GM12801 (cell line): Measurements from ENCODE around the gene USP1.

ENCODE experiments used
- TF ChIP-seq, protein P1 (sequence below): IDR thresholded peaks from one replicate; pipeline ENCODE4 v1.5.1; 2011; ENCODE audit warnings: control low read depth; ENCODE audit not compliant: insufficient read length; ENCODE audit errors: extremely low read depth

USP1 gene

DNA sequence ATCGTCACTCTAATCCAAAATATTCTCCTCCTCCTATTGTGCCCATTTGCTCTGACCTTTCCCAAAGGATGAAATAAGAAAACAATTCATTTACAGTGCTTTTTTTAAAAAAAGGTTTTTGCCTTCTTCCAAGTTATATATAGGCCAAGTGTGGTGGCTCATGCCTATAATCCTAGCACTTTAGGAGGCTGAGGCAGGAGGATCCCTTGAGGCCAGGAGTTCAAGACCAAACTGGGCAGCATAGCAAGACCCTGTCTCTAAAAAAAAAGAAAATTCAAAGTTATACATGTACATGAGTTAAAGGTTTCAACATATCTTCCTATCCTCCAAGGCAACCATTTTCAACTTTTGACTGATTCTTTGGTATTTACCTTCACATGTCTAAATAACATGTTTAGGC is 10.1 kb upstream of the USP1 start:
- TF ChIP-seq, protein P1, sequence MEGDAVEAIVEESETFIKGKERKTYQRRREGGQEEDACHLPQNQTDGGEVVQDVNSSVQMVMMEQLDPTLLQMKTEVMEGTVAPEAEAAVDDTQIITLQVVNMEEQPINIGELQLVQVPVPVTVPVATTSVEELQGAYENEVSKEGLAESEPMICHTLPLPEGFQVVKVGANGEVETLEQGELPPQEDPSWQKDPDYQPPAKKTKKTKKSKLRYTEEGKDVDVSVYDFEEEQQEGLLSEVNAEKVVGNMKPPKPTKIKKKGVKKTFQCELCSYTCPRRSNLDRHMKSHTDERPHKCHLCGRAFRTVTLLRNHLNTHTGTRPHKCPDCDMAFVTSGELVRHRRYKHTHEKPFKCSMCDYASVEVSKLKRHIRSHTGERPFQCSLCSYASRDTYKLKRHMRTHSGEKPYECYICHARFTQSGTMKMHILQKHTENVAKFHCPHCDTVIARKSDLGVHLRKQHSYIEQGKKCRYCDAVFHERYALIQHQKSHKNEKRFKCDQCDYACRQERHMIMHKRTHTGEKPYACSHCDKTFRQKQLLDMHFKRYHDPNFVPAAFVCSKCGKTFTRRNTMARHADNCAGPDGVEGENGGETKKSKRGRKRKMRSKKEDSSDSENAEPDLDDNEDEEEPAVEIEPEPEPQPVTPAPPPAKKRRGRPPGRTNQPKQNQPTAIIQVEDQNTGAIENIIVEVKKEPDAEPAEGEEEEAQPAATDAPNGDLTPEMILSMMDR: no peak

DNA sequence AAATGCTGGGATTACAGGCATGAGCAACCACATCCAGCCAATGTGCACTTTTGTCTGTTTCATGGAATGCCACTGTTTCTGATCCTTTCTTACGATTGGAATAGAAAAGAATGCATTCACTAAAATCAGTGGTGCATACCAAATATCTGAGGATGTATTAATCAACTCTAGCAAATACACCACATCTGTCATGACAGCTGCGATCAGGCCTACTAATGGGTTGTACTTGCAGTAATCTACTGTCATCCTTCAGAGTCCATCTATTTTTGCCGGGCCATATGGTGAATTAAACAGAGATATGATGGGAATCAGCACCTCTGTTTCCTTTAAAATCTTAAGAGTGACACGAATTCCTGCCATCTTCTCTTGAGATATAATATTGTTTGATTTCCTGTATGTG is 8.5 kb upstream of the USP1 start:
- TF ChIP-seq, protein P1: no peak

DNA sequence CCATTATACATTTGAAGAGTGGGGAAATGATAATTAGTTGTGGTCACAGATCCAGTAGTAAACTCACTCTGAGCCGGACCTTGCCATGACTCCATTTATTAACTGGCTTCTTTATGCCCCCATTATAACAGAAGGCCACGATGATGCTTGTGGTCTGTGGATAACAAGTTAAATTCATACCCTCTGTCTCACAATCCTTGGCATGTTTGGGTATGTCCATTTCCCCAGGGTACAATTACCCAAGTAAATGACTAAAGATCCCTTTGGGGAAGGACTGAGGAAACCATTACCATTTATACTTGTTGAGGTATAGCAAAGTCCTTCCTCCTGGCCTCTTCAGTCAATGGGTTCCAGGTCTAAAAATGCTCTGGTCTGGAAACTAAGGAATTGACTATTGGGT is 7.3 kb upstream of the USP1 start:
- TF ChIP-seq, protein P1: no peak

DNA sequence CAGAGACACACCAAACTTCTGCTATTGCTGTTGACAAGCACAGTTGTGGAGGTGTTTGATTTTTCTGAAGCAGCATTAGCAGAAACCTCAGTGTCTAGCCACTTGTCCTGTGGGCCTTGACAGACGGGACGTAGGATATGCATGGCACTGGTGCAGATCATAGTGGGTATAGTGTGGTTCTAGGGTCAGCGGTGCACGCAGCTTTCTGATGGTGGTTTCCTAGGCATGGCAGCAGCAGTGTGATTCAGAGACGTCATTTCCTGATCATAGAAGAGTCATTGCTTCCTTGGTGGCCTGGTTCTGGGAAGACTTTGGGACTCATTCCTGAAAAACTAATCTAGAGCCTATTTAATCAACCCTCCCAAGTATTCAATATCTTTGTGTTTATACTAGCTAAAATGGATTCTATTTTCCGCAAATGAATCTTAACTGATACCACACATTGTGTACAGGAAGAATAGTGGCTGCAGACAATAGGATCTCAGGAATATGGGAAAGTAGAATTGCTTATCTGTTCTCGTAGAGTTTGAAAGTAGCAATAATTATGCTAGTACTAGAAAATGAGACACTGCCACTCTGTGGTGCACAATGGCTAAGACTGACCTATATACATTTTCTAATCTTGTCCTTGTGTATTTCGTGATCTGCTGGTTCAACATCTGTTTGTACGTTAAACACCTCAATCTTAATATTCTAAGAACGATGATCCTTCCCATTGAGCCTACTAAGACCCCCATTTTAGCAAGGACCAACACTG is 2.8 kb upstream of the USP1 start:
- TF ChIP-seq, protein P1: no peak

DNA sequence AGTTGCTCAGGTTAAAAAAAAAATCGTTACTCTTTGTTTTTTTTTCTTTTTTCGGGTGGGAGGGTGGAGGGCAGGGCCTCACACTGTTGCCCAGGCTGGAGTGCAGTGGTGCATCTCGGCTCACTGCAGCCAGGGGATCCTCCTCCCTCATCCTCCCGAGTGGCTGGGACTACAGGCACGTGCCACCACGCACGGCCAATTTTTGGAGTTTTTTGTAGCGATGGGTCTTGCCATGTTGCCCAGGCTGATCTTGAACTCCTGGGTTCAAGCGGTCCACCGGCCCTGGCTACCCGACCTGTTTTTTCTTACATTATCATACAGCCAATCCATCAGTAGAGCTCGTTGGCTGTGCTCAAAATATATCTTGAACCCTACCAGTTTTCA is 2.2 kb upstream of the USP1 start:
- TF ChIP-seq, protein P1: no peak

DNA sequence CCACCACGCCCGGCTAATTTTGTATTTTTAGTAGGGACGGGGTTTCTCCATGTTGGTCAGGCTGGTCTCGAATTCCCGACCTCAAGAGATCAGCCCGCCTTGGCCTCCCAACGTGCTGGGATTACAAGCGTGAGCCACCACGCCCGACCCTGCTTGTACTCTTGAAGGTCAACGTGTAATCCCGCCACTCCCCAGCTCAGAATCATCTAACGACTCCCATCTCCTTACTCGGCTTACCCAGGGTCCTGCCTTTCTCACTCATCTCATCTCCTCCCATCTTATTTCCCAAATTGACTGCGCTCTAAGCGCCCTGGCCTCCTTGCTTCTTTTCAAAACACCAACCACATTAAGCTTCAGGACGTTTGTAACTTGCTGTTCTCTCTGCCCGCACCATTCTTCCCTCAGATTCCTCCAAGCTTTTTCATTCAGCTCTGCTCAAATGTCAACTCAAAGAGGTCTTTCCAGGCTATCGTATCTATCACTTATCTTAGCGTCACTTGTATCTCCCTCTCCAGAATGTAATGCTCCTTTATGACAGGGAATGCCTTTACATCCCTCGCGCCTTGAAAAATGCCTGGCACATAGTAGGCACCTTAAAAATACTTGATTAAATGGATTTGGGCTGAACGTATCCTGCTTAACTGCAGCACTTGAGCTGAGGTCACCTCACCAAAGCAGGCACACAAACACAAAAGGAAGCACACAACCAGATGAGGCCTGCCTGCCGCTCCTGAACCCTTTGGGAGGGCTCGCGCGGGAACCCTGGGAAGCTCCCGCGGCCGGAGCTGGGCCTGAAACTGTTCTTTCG is 1.4 kb upstream of the USP1 start:
- TF ChIP-seq, protein P1: no peak

DNA sequence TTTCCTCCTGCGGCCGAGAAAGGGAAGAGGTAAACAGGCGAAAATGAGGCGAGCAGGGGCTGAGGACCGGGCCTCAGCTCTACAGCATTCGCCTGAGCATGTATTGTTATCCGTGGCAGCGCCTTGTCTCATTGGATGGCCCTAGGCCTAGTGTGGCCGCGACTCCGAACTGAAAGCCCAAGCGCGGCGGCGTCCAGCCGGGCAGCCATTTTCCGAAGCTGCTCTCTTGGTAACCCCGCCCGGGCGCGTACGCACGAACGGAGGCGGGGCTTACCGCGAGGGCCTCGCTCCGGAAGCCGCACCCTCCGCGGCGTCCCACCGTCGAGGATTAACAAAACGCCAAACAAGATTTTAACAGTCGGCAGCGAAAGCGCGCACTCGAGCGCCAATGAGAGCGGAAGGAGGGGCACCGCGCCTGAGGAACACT is 797 bp upstream of the USP1 start:
- TF ChIP-seq, protein P1: no peak
